ENCODE measurements around the gene VEZF1.
"Not testable (repeated sequence)": the region's sequence is repeated elsewhere in the genome, so short reads cannot be mapped to it uniquely, and the experiment has no call there.

The VEZF1 gene

GRCh38 chr17:57966875-57967274 lies 21.2 kb downstream of the VEZF1 start:
- FAIRE-seq, result no peak
- TF ChIP-seq POLR2AphosphoS5 (IDR thresholded peaks at IDR 0.05; ENCODE audit: low read depth, low read length), result no peak
- TF ChIP-seq POLR2A (IDR thresholded peaks at IDR 0.05; ENCODE audit: low read depth, low read length), result no peak
- TF ChIP-seq TAF1 (IDR thresholded peaks at IDR 0.05; ENCODE audit: borderline replicate concordance, low read depth, low read length), result no peak
- DNase-seq (ENCODE audit: insufficient read length), result no peak

GRCh38 chr17:57966246-57966645 lies 21.8 kb downstream of the VEZF1 start:
- FAIRE-seq, result no peak
- TF ChIP-seq POLR2A (IDR thresholded peaks at IDR 0.05; ENCODE audit: low read depth, low read length) (no peak), TAF1 (IDR thresholded peaks at IDR 0.05; ENCODE audit: borderline replicate concordance, low read depth, low read length) (no peak)
- no peak for DNase-seq (ENCODE audit: insufficient read length)

- DNase-seq (ENCODE audit: insufficient read length) (no peak), FAIRE-seq (no peak)
- no peak for TF ChIP-seq POLR2AphosphoS5 (IDR thresholded peaks at IDR 0.05; ENCODE audit: low read depth, low read length)
- no peak for TF ChIP-seq POLR2A (IDR thresholded peaks at IDR 0.05; ENCODE audit: low read depth, low read length)
- no peak for TF ChIP-seq TAF1 (IDR thresholded peaks at IDR 0.05; ENCODE audit: borderline replicate concordance, low read depth, low read length)
Measured at GRCh38 chr17:57965521-57966160, 22.4 kb downstream of the VEZF1 start.

DNA sequence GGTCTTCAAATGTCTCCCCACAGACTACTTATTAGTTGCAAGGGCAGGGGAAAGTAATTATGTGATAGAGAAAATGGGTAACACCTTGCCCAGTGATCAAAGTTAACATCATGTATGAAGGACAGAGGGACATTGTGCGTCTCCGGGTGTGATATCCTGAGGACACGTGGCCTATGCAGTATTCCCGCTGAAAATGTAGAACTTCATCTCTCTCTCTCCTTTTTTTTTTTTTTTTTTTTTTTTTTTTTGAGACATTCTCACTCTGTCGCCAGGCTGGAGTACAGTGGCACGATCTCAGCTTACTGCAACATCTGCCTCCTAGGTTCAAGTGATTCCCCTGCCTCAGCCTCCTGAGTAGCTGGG lies 24.9 kb downstream of the VEZF1 start:
- DNase-seq (ENCODE audit: insufficient read length) (no peak), FAIRE-seq (no peak)
- no peak for TF ChIP-seq TAF1 (IDR thresholded peaks at IDR 0.05; ENCODE audit: borderline replicate concordance, low read depth, low read length)
- no peak for TF ChIP-seq POLR2AphosphoS5 (IDR thresholded peaks at IDR 0.05; ENCODE audit: low read depth, low read length)
- no peak for TF ChIP-seq POLR2A (IDR thresholded peaks at IDR 0.05; ENCODE audit: low read depth, low read length)

GRCh38 chr17:57962279-57963148 lies 25.5 kb downstream of the VEZF1 start:
- no peak for DNase-seq (ENCODE audit: insufficient read length)
- no peak for TF ChIP-seq TAF1 (IDR thresholded peaks at IDR 0.05; ENCODE audit: borderline replicate concordance, low read depth, low read length)
- no peak for TF ChIP-seq POLR2AphosphoS5 (IDR thresholded peaks at IDR 0.05; ENCODE audit: low read depth, low read length)
- no peak for TF ChIP-seq POLR2A (IDR thresholded peaks at IDR 0.05; ENCODE audit: low read depth, low read length)
- FAIRE-seq, result no peak

DNA sequence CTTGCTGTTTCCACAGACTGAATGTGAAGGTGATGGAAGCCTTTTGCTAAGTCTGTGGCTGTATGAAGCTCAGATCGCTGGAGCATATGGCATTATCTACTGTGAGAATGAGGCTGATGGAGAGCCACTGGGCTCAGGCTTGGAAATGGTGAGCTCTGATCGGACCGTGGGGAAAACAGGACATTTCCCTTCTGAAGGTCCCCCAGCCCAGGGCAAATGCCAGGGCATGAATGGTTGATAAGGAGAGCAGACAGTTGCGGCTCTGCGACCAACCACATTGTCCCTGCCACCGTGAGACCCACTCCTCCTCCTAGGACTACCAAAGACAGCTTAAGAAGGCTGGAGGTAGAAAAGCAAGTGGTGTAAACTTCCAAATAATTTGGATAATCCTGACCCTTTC lies 28.1 kb downstream of the VEZF1 start:
- DNase-seq (ENCODE audit: insufficient read length) (no peak), FAIRE-seq (no peak)
- no peak for TF ChIP-seq TAF1 (IDR thresholded peaks at IDR 0.05; ENCODE audit: borderline replicate concordance, low read depth, low read length)
- no peak for TF ChIP-seq POLR2AphosphoS5 (IDR thresholded peaks at IDR 0.05; ENCODE audit: low read depth, low read length)

GRCh38 chr17:57958391-57958790 lies 29.7 kb downstream of the VEZF1 start:
- DNase-seq (ENCODE audit: insufficient read length); FAIRE-seq: not testable (repeated sequence)

DNA sequence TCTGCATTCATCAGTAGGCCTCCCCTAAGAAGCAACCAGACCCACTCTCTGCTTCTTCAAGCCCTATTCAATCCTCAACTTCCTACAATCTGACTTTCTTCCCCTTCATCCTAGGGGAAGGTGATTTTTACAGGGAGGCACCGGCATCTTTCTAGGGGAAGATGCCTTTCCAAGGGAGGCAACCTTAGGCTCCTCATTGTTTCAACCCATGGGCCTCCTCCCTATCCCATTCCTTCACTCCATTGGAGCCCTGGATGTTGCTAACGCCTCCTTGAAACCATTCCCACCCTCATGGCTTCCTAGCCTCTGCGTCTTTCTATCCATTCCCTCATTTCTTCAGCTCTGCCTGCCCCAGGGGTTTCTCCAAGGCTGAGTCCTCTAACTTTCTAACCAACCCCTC lies 30.2 kb downstream of the VEZF1 start:
- DNase-seq (ENCODE audit: insufficient read length) (no peak), FAIRE-seq (no peak)
- TF ChIP-seq TAF1 (IDR thresholded peaks at IDR 0.05; ENCODE audit: borderline replicate concordance, low read depth, low read length), result no peak
- TF ChIP-seq POLR2AphosphoS5 (IDR thresholded peaks at IDR 0.05; ENCODE audit: low read depth, low read length), result no peak
- no peak for TF ChIP-seq POLR2A (IDR thresholded peaks at IDR 0.05; ENCODE audit: low read depth, low read length)

DNA sequence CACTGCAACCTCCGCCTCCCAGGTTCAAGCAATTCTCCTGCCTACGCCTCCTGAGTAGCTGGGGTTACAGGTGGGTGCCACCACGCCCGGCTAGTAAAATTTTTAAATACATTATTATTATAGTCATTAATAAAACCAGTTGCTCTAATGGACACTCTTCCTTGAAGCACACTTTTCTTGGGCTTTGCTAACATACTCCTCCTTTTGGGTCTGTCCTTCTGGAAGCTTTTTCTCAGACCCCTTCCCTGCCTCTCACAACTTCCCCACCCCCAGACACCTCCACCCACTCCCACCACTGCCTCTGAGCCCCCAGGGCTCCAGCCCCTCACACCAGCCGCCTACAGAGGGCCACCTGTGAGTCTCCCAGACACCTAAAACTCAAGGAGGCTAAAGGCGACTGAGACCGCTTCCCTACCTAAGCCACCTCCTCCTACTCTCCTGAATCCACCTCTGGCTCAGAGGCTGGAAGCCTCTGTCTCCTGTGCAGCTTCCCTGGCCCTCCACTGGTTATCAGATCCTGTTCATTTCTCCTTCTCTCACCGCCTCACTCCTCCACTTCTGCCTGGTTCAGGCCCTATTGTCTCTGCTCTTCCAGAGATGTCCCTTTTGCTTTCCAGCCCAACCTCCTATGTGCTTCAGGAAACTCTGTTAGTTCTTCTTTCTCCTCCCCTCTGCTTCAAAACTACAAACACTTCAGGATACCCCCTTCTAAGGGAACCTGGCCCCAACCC lies 30.8 kb downstream of the VEZF1 start:
- no peak for TF ChIP-seq POLR2A (IDR thresholded peaks at IDR 0.05; ENCODE audit: low read depth, low read length)
- no peak for TF ChIP-seq POLR2AphosphoS5 (IDR thresholded peaks at IDR 0.05; ENCODE audit: low read depth, low read length)
- TF ChIP-seq TAF1 (IDR thresholded peaks at IDR 0.05; ENCODE audit: borderline replicate concordance, low read depth, low read length), result no peak
- no peak for DNase-seq (ENCODE audit: insufficient read length)
- FAIRE-seq, result no peak

- DNase-seq (ENCODE audit: insufficient read length), result no peak
- TF ChIP-seq POLR2A (IDR thresholded peaks at IDR 0.05; ENCODE audit: low read depth, low read length) (no peak), TAF1 (IDR thresholded peaks at IDR 0.05; ENCODE audit: borderline replicate concordance, low read depth, low read length) (no peak), POLR2AphosphoS5 (IDR thresholded peaks at IDR 0.05; ENCODE audit: low read depth, low read length) (no peak)
- FAIRE-seq, result peak; percentile 96
Measured at GRCh38 chr17:57956291-57957119, 31.5 kb downstream of the VEZF1 start.
